Stimulated activated CD4-positive, alpha-beta T cell treated with anti-CD3 and anti-CD28 coated beads, TNF-alpha, amount 100 ng/mL, for 4 hours (primary cell): ENCODE results near the gene AKT3.

Experiments used
- DNase-seq, 3 experiments: peaks; one replicate each; pipeline ENCODE4 v3.0.0-alpha.2; 2020; ENCODE audit warnings: low read depth in 3 of 3

AKT3 gene

GRCh38 chr1:243488459-243489157, 361.4 kb downstream of the AKT3 start:
- no peak for DNase-seq

GRCh38 chr1:243487649-243488227, 362.3 kb downstream of the AKT3 start:
- no peak for DNase-seq

- no peak for DNase-seq
These were observed 362.9 kb downstream of the AKT3 start for GRCh38 chr1:243487036-243487648.

- no peak for DNase-seq
These were observed 366.1 kb downstream of the AKT3 start for GRCh38 chr1:243483952-243484351.

DNA sequence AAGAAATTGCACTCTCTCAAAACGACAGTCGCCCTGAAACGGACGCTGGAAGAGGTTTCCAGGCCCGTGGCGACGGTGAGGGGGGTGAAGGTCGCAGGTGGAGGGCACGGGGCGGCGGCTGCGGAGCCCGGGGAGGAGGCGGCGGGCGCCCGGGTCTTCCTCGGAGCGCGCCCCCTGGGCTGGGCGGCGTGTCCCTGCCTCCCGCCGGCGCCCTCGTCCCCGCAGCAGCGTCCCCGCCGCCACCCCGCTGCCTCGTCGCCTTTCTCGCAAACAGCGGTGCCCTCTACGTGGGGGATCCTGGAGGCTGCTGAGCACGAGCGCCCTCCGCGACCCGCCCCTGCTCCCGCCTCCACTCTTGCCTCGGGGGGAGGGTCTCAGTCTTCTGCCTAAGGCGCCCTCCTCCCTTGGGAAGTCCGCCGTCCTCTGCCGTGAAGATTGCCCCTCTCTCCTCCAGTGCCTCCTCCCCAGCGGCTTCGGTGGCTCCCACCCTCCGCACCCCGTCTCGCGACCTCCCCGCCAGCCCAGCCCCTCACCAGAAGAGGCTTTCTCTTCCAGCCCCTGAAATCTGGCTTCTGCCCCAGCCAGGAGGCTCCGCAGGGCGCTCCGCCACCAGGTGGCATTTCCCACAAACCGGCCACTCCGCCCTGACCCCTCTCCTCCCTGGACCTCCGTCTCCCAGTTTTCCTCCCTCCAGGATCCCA, 366.8 kb downstream of the AKT3 start:
- no peak for DNase-seq

DNA sequence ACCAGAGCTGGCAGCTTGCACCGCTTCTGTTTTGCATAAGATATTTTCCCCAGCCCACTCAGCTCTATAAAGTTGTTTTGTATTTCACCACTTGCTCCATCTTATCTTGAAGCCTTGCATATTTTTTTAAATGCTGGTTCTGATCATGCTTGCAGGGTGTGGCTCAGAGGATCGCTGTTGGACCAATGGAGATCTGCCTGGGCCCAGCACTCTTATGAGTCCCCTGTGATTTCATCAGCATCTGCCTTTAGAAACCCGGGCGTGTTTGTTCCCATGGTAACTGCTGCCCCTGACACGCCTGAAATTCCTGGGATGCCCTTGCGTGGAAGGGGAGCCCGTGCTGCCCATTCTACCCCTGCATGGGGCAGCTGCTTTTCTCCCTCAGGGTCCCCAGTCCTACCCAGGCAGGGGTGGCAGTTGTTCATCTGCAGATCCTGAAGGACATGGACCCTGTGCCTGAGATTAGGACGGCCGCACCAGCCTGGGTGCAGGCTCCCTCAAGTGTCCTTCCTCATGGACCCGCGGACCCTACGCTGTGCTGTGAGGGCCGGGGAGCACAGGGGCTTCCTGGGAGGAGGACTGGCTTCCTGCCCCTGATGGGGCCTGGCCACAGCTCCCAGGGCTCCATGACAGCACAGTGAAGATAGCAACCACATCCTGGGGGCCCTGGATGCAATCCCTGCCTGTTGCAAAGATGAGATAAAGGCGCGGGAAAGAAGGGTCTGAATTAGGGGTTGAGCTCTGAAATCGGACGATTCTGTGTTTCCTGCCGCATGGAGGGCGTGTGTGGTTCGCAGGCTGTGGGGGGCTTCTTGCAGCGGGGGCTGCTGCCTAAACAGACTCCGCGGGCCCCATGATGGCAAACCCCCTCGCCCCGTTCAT, 367.7 kb downstream of the AKT3 start:
- DNase-seq: no peak

DNA sequence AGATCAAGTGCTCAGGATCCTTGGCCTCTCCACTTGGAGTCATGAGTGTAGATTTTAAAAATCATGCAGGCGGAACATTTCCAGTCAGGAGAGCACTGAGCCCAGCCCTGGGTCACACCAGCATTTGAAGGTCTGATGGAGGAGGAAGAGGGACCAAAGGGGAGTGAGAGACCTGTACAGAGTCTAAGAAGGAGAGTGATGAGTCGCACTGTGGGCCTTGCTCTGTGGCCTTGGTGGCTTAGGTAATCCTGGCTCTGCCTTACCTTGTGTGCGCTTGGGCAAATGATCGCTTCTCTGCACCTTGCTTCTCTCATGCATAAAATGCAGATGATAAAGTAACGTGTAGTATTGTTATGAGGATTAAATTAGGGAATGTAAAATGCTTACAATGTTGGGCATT, 368.9 kb downstream of the AKT3 start:
- DNase-seq: no peak

- no peak for DNase-seq
These were observed 372.2 kb downstream of the AKT3 start for GRCh38 chr1:243477731-243478290.

DNA sequence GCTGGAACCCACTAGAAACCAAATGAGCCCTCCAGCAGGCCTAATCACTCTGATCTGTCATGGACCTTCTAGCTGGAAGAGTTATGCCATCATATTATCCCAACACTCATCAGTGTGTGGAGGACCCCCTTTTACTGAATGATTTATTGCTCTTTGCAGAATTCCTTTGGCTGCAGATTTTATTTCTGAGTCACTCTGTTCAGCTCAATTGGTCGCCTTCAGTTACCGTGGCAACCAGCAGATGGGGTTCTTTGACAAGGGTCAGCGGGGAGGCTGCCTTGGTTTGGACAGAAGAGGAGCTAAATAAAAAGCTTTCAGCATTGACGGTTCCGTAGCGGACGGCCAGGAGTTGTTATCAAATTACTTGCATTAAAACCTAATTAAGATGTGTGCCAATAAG, 374.1 kb downstream of the AKT3 start:
- no peak for DNase-seq

DNA sequence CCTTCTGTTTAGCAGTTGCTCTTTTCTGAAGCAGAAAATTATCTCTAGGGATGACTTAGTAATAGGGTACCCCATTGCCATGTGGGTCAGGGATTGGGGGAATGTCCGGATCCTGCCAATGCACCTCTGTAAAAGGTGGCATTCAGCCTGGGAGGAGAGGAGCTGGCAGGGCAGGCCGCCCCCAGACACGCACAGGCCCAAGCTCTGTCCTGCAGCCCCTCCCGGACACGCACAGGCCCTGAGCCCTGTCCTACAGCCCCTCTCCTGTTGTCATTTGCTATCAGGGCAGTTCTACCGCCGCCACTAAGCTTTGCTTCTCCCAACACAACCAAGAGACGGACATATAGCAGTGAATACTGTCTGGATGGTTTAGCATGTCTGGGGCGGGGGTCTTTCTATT, 375.1 kb downstream of the AKT3 start:
- no peak for DNase-seq

GRCh38 chr1:243474136-243474881, 375.7 kb downstream of the AKT3 start:
- DNase-seq: no peak

GRCh38 chr1:243473227-243474135, 376.6 kb downstream of the AKT3 start:
- no peak for DNase-seq

DNA sequence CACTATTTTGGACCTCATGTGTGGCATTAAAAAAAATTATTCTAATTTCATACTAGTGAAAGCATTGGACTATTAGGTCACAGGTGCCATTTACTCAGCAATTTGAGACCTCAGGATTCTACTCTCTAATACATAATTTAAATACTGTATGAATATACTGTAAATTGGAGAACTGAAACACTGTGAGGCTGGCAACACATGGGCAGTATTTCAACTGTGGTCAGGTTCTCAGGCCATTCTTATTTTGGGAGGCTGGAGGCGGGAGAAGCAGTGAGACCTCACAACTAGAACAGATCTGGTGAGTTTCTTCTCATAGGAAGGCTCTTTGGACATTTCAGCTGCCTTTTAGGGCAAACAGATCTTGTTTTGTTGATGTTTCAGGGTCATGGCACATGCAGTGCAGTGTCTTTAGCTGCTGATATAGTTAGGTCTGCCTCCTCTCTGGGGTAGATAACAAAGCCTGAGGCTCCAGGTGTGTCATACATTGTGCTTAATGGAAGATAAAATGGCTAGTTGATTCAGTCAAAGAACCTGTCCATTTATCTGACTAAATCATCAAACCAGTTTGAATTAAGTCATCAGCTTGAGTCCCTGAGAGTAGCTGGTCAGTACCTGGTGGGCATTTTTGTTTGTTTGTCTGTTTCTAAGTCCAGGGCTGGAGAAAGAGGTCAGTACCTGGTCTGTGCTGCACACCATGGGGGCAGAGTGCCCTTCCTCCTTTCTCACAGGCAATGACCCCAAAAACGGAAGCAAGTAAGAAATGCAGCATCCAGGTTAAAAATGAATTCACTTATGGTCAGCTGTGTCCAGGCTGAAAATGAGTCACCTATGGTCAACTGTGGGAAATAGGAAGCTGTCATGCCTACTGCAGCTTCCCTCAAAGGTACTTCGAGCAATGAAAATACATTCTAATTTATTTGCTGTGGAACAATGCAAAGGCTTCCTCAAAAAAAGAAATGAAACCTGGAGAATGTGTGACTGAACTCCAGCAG, 378.0 kb downstream of the AKT3 start:
- DNase-seq: no peak

- no peak for DNase-seq
These were observed 378.9 kb downstream of the AKT3 start for GRCh38 chr1:243471026-243471685.

DNA sequence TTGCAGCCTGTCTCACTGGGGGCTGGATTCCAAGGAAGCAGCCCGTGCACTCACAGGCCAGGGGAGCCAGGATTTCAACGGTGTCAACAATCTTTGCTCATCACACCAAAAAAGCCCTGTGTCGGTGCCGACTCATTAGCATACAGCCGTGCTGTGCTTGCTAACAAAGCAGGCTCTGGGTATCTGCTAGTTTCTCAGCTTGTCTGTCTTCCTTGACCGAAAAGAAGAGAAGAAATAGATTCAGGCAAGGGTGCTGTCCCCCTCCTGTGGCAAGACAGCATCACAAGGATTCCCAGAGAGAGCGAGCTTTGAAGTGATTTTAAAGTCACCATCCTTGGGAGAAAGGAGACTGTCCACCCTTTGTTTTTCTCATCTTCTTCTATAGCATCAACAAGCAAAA, 379.5 kb downstream of the AKT3 start:
- DNase-seq: no peak

GRCh38 chr1:243469497-243469896, 380.5 kb downstream of the AKT3 start:
- DNase-seq: no peak

GRCh38 chr1:243465738-243466137, 384.3 kb downstream of the AKT3 start:
- DNase-seq: no peak

GRCh38 chr1:243465081-243465480, 385.0 kb downstream of the AKT3 start:
- DNase-seq: no peak
